K562 (cell line): ENCODE measurements around the gene KRTAP1-1. TPM values are rescaled to one million over a fixed set of nuclear protein-coding genes. Genes with fewer than 3 reads are reported as not detected.

Experiments used
- ATAC-seq: fragments of 200-7000 bp; cut with Tn5 transposase; 3 replicates; pipeline ENCODE4 v1.9.1; 2020; ENCODE audit warnings: moderate library complexity
- BruUV-seq: library from RNA; stranded (reverse); fragments of 400-500 nt; replicated peaks from 2 replicates; lab custom pipeline; 2021; lab: Mats Ljungman, UMichigan
- CTCF ChIA-PET: fragments of 300-600 bp; formaldehyde crosslinking; extraction: SDS; loops from one replicate; lab custom pipeline; 2021; ENCODE audit warnings: low intra/inter-chr PET ratio; lab: Yijun Ruan, JAX
- POLR2A ChIA-PET: fragments of 300-600, 350-650 bp; sonication (Branson Sonifier 250); formaldehyde crosslinking; extraction: SDS; loops from one replicate; lab custom pipeline; 2021; ENCODE audit warnings: antibody characterized with exemption, inconsistent platforms; lab: Yijun Ruan, JAX
- DNase-seq, 4 experiments: peaks; one replicate each; pipeline versions ENCODE4 v3.0.0 to v3.0.0-alpha.2; 2011 to 2018; ENCODE audit warnings: low spot score in 3 of 4, mixed read lengths in 3 of 4; ENCODE audit errors: extremely low read depth in 1 of 4
- FAIRE-seq: peaks from 2 replicates; lab custom pipeline; 2011; peaks lifted over from hg19 to GRCh38; lab: Jason Lieb, UNC
- H2AFZ ChIP-seq: 2 replicates; pipeline ENCODE4 v1.6.0; 2011; ENCODE audit warnings: low read depth, low read length, control low read depth, inconsistent platforms
- H3K27ac ChIP-seq: fragments of 200-600 bp; 3 replicates; pipeline ENCODE4 v1.8.0; 2011; ENCODE audit warnings: low read depth, mild to moderate bottlenecking, control low read depth, inconsistent platforms, low read length, moderate library complexity, mixed read lengths; ENCODE audit errors: extremely low read depth
- H3K27me3 ChIP-seq, 2 experiments: fragments of 300-600 bp in 1 of 2; 2 replicates in 1 of 2; 3 replicates in 1 of 2; pipeline versions ENCODE4 v1.6.0 to v1.8.0; 2011; ENCODE audit warnings: inconsistent platforms in 2 of 2, low read length in 2 of 2, mild to moderate bottlenecking in 1 of 2, mixed read lengths in 1 of 2, moderate library complexity in 1 of 2; ENCODE audit not compliant: control insufficient read depth in 2 of 2, insufficient read depth in 2 of 2
- H3K36me3 ChIP-seq: fragments of 300-600 bp; 3 replicates; pipeline ENCODE4 v1.8.0; 2011; ENCODE audit warnings: mild to moderate bottlenecking, low read length, inconsistent platforms; ENCODE audit not compliant: control insufficient read depth, insufficient read depth
- H3K4me1 ChIP-seq, 2 experiments: fragments of 200-600 bp in 1 of 2; replicated peaks in 1 of 2; 2 replicates in 1 of 2; 3 replicates in 1 of 2; pipeline versions ENCODE4 v1.5.1 to v1.8.0; 2011; ENCODE audit warnings: inconsistent platforms in 2 of 2, low read length in 2 of 2, mild to moderate bottlenecking in 1 of 2, mixed read lengths in 1 of 2, moderate library complexity in 1 of 2; ENCODE audit not compliant: control insufficient read depth in 2 of 2, insufficient read depth in 2 of 2
- H3K4me2 ChIP-seq: 2 replicates; pipeline ENCODE4 v1.6.1; 2011; ENCODE audit warnings: low read length, control low read depth, inconsistent platforms, mixed read lengths; ENCODE audit not compliant: insufficient read depth
- H3K4me3 ChIP-seq: fragments of 200-600 bp; sonication (generic), shearing (Covaris generic); 2 replicates; pipeline ENCODE4 v1.5.1; 2016; ENCODE audit warnings: control low read depth, inconsistent platforms
- H3K79me2 ChIP-seq: fragments of 200-600 bp; 3 replicates; pipeline ENCODE4 v1.8.0; 2011; ENCODE audit warnings: low read length, inconsistent platforms; ENCODE audit not compliant: control insufficient read depth, insufficient read depth
- H3K9ac ChIP-seq, 2 experiments: 2 replicates each; pipeline versions ENCODE4 v1.6.0 to v1.6.1; 2011; ENCODE audit warnings: low read depth in 2 of 2, low read length in 2 of 2, control low read depth in 1 of 2, inconsistent platforms in 1 of 2, mild to moderate bottlenecking in 1 of 2, mixed read lengths in 1 of 2; ENCODE audit not compliant: insufficient read depth in 1 of 2
- H3K9me1 ChIP-seq: one replicate; pipeline ENCODE4 v1.6.0; 2011; ENCODE audit warnings: inconsistent platforms, mild to moderate bottlenecking, low read length, moderate library complexity; ENCODE audit not compliant: control insufficient read depth, insufficient read depth
- H3K9me3 ChIP-seq: replicated peaks from 2 replicates; pipeline ENCODE4 v1.5.1; 2011; ENCODE audit warnings: low read depth, low read length, inconsistent platforms; ENCODE audit not compliant: control insufficient read depth, insufficient read depth
- H4K20me1 ChIP-seq: replicated peaks from 2 replicates; pipeline ENCODE4 v1.6.1; 2011; ENCODE audit warnings: low read length, inconsistent platforms, mixed read lengths; ENCODE audit not compliant: control insufficient read depth, insufficient read depth
- ARHGAP35 ChIP-seq: fragments of 450-650 bp; IDR thresholded peaks from 2 replicates; pipeline ENCODE4 v1.6.1; 2018; ENCODE audit not compliant: partially characterized antibody
- BCOR ChIP-seq: fragments of 450-650 bp; IDR thresholded peaks from 2 replicates; pipeline ENCODE4 v1.6.1; 2016
- CREM ChIP-seq: IDR thresholded peaks from 2 replicates; pipeline ENCODE4 v1.6.1; 2014; ENCODE audit warnings: antibody characterized with exemption, low read depth
- PHF21A ChIP-seq: fragments of 450-650 bp; IDR thresholded peaks from 2 replicates; pipeline ENCODE4 v1.6.1; 2017; ENCODE audit warnings: low read depth, borderline replicate concordance
- POLR3G ChIP-seq: IDR thresholded peaks from 2 replicates; pipeline ENCODE4 v1.6.1; 2011; ENCODE audit not compliant: insufficient read length, insufficient replicate concordance; ENCODE audit errors: extremely low read depth
- SP2 ChIP-seq: IDR thresholded peaks from 2 replicates; pipeline ENCODE4 v1.6.1; 2011; ENCODE audit warnings: mild to moderate bottlenecking, low read depth, low read length, moderate library complexity; ENCODE audit not compliant: poor library complexity, severe bottlenecking; ENCODE audit errors: extremely low read depth
- ZNF274 ChIP-seq: IDR thresholded peaks from 2 replicates; pipeline ENCODE4 v1.6.1; 2011; ENCODE audit warnings: low read depth, mild to moderate bottlenecking, low read length, moderate library complexity, borderline replicate concordance
- ZNF316 ChIP-seq: fragments of 450-650 bp; IDR thresholded peaks from 2 replicates; pipeline ENCODE4 v1.6.1; 2016
- WGBS: fragments of 100-300 bp; shearing (Covaris generic); methylation state at CpG from one replicate; pipeline ENCODE4 v1.1.6; 2016; ENCODE audit warnings: low coverage, mixed read lengths; ENCODE audit not compliant: insufficient coverage; ENCODE audit errors: missing lambda C conversion rate; 5-methylcytosine and 5-hydroxymethylcytosine counted together
- in situ Hi-C: fragments of 300-500 bp; cut with MboI; formaldehyde crosslinking; loops from 4 replicates; pipeline ENCODE4 v1.15.0; 2018; ENCODE audit warnings: inconsistent platforms, mixed read lengths
- intact Hi-C: fragments of 100-400 bp; cut with micrococcal nuclease; formaldehyde crosslinking; loops from 2 replicates; pipeline ENCODE4 v1.14.2; 2022
- polyA plus RNA-seq, 8 experiments: library from polyadenylated mRNA; depleted of rRNA in 4 of 8; stranded (reverse) in 5 of 8; unstranded in 3 of 8; fragments of >200 nt; fragmentation: Nextera tagmentation in 2 of 8; fragmentation: Illumina TruSeq in 1 of 8; extraction: Ambion mirVana in 2 of 8; extraction: Trizol in 1 of 8; gene quantifications; 2 replicates each; pipeline versions ENCODE4 v1.2.1 to v1.2.3, GENCODE V29; 2011 to 2014; ENCODE audit warnings: inconsistent platforms in 1 of 8, missing spikeins in 1 of 8
- total RNA-seq, 7 experiments: library from RNA; depleted of rRNA in 6 of 7; stranded (reverse); fragments of >200 nt in 6 of 7; fragmentation: Illumina TruSeq in 2 of 7; extraction: Trizol in 2 of 7; gene quantifications; 2 replicates each; pipeline versions ENCODE4 v1.2.1 to v1.2.3, GENCODE V29; 2011 to 2021; ENCODE audit warnings: low replicate concordance in 1 of 7

Gene KRTAP1-1
- total and polyA plus RNA-seq, 9 of the 15 experiments (the other 6 are each of a cell fraction or from before 2014, with no cell fraction given), result not detected

GRCh38 chr17:40993839-40994238 is 47.4 kb downstream of the KRTAP1-1 start, which contains the start of gene KRTAP3-3:
Gene KRTAP3-3, minus strand, starts transcription at chr17:40994164. Its CDS starts 67 bp downstream, at chr17:40994097.
- Histone ChIP-seq H3K79me2 (no peaks in the 10 kb centered on the region), H3K9me3 (no peaks in the 10 kb centered on the region), H3K27me3 (no peaks in the 10 kb centered on the region; a peak in 1 of 5 replicates), H3K4me1 (no peaks in the 10 kb centered on the region), H4K20me1 (no peaks in the 10 kb centered on the region), H3K4me2 (no peak within 1 kb of the TSS), H3K36me3 (no peaks in the 10 kb centered on the region), H2AFZ (no peak within 1 kb of the TSS), H3K9ac (no peak within 1 kb of the TSS), H3K4me3 (no peak within 1 kb of the TSS), H3K27ac (no peak within 1 kb of the TSS), H3K9me1 (no peaks in the 10 kb centered on the region)
- BruUV-seq, result no TSS peak
- POLR2A ChIA-PET, result interaction anchor here (0.5 kb wide), 1 partner anchor 685 kb away, joined by 3 read pairs; the partner anchor contains the start of gene RARA
- ATAC-seq (no peak), DNase-seq (no peak), FAIRE-seq (no peak)
- TF ChIP-seq SP2 (no peak), PHF21A (no peak), ZNF274 (no peak), BCOR (no peak), CREM (no peak), ZNF316 (no peak), POLR3G (no peak)
- 4% methylated on average over 3 of the region's 4 CpGs for WGBS
- intact Hi-C loops, result no loop called here
- in situ Hi-C loops, result no loop called here
- CTCF ChIA-PET, result no interaction called here

GRCh38 chr17:40993084-40993483 is 48.2 kb downstream of the KRTAP1-1 start:
- CTCF ChIA-PET, result no interaction called here
- POLR2A ChIA-PET, result interaction anchor here (1.3 kb wide), 1 partner anchor 20 kb away, joined by 5 read pairs; no protein-coding TSS in a partner anchor
- H4K20me1 ChIP-seq, result no peaks in the 10 kb centered on the region
- BruUV-seq, result no TSS peak
- H3K36me3 ChIP-seq, result no peaks in the 10 kb centered on the region
- in situ Hi-C loops, result no loop called here
- no peaks in the 10 kb centered on the region; a peak in 1 of 5 replicates for H3K27me3 ChIP-seq
- no peaks in the 10 kb centered on the region for H3K79me2 ChIP-seq
- FAIRE-seq (no peak), ATAC-seq (no peak), DNase-seq (no peak)
- H3K4me3 ChIP-seq, result no peak overlapping the region
- no peaks in the 10 kb centered on the region for H3K4me1 ChIP-seq
- no peaks in the 10 kb centered on the region for H3K9me1 ChIP-seq
- TF ChIP-seq ARHGAP35, result no peak
- 0 out of 2 replicates have a peak, but pooled peaks have one; percentile 6 for TF ChIP-seq ZNF316
- no peaks in the 10 kb centered on the region for H3K9me3 ChIP-seq
- no peak overlapping the region for H3K27ac ChIP-seq
- no peak overlapping the region for H3K9ac ChIP-seq
- no peak overlapping the region for H2AFZ ChIP-seq
- WGBS, result 0% methylated on average over 2 of the region's 2 CpGs
- intact Hi-C loops, result no loop called here
- no peak overlapping the region for H3K4me2 ChIP-seq
